Measurements from ENCODE around the gene HMX2. TPM values are rescaled to one million over a fixed set of nuclear protein-coding genes. Genes with fewer than 3 reads are reported as not detected.

HMX2 gene
- total RNA-seq = not detected in 2 replicates

GRCh38 chr10:123147635-123148413 is at the start of gene HMX2:
Gene HMX2 (plus strand): TSS chr10:123148136. CDS start chr10:123148379, 243 bp downstream.

GRCh38 chr10:123135415-123136141 is 12.4 kb upstream of the HMX2 start, which contains the start of gene HMX3:
Gene HMX3 (plus strand): TSS chr10:123135970. CDS start chr10:123136051, 81 bp downstream.

GRCh38 chr10:123154092-123154710 is 6.3 kb downstream of the HMX2 start, which contains the start of gene BUB3:
Gene BUB3 (plus strand): TSS chr10:123154402. CDS start chr10:123154918, 516 bp downstream.

Other genes with a start within 250 kb of the HMX2 start
- not detected in 2 replicates for gene FAM24A, start 237.5 kb upstream of the HMX2 start, total RNA-seq
- 11.9 and 15.7 TPM in 2 replicates for gene C10orf88, start 193.9 kb upstream of the HMX2 start, total RNA-seq
- 3.2 and 4.0 TPM in 2 replicates for gene PSTK, start 167.7 kb upstream of the HMX2 start, total RNA-seq
- 2.5 and 2.7 TPM in 2 replicates for gene IKZF5, start 139.3 kb upstream of the HMX2 start, total RNA-seq
- gene ACADSB, start 139.1 kb upstream of the HMX2 start, total RNA-seq = 7.0 and 8.0 TPM in 2 replicates
- not detected in 2 replicates for gene HMX3, start 12.2 kb upstream of the HMX2 start, total RNA-seq
- 147 and 253 TPM in 2 replicates for gene BUB3, start 6.3 kb downstream of the HMX2 start, total RNA-seq

Data from uterine smooth muscle cell (primary cell).